Lung (tissue), 12 donors: ENCODE measurements around the gene STK11IP. TPM values are rescaled to one million over a fixed set of nuclear protein-coding genes. Genes with fewer than 3 reads are reported as not detected.
A peak's percentile ranks its signal among the peaks of the same experiment; 100 is the strongest.

Experiments
- ATAC-seq: fragments of 200-7000 bp; cut with Tn5 transposase; one replicate; pipeline ENCODE4 v1.9.1; 2020; ENCODE audit warnings: moderate number of reproducible peaks; ENCODE audit not compliant: insufficient read depth, low FRiP score
- DNase-seq, 3 donors: peaks; one replicate each; pipeline ENCODE4 v3.0.0-alpha.2; 2013 to 2017
- H3K27ac ChIP-seq, 2 donors: one replicate each; pipeline ENCODE4 v1.5.1; 2013; ENCODE audit warnings: mild to moderate bottlenecking in 2 of 2, moderate library complexity in 2 of 2, control low read depth in 1 of 2, inconsistent platforms in 1 of 2, low read depth in 1 of 2, low read length in 1 of 2
- H3K27me3 ChIP-seq, 3 donors: one replicate each; pipeline ENCODE4 v1.5.1; 2013; ENCODE audit warnings: low read length in 2 of 3; ENCODE audit not compliant: control insufficient read depth in 3 of 3, insufficient read depth in 3 of 3
- H3K36me3 ChIP-seq, 4 donors: one replicate each; pipeline ENCODE4 v1.5.1; 2013; ENCODE audit warnings: low read length in 4 of 4, mild to moderate bottlenecking in 1 of 4, moderate library complexity in 1 of 4; ENCODE audit not compliant: control insufficient read depth in 4 of 4, insufficient read depth in 4 of 4
- H3K4me1 ChIP-seq, 5 donors: one replicate each; pipeline ENCODE4 v1.5.1; 2013; ENCODE audit warnings: low read length in 5 of 5, mild to moderate bottlenecking in 2 of 5, moderate library complexity in 1 of 5; ENCODE audit not compliant: control insufficient read depth in 5 of 5, insufficient read depth in 5 of 5
- H3K4me3 ChIP-seq: one replicate; pipeline ENCODE4 v1.5.1; 2013; ENCODE audit warnings: mild to moderate bottlenecking, control low read depth, moderate library complexity
- H3K9ac ChIP-seq, 2 donors: one replicate each; pipeline ENCODE4 v1.5.1; 2013; ENCODE audit warnings: low read length in 2 of 2, control low read depth in 1 of 2; ENCODE audit not compliant: insufficient read depth in 1 of 2
- H3K9me3 ChIP-seq, 4 donors: one replicate each; pipeline ENCODE4 v1.5.1; 2013; ENCODE audit warnings: low read length in 3 of 4, mild to moderate bottlenecking in 1 of 4, moderate library complexity in 1 of 4; ENCODE audit not compliant: control insufficient read depth in 4 of 4, insufficient read depth in 3 of 4
- WGBS, 2 donors: extraction: QIAGEN DNeasy Blood & Tissue Kit; methylation state at CpG; one replicate each; pipeline ENCODE4 v1.1.7; 2013; 5-methylcytosine and 5-hydroxymethylcytosine counted together
- polyA plus RNA-seq, 2 donors: library from polyadenylated mRNA; stranded (reverse); fragments of 200-250 nt; gene quantifications; one replicate each; pipeline ENCODE4 v1.2.1, GENCODE V29; 2013
- total RNA-seq, 2 donors: library from RNA; depleted of rRNA in 1 of 2; stranded (reverse); fragments of >200 nt in 1 of 2; gene quantifications; one replicate each; pipeline ENCODE4 v1.2.1, GENCODE V29; 2014 to 2021
- TF ChIP-seq, protein P1 (sequence below): IDR thresholded peaks from 2 replicates; pipeline ENCODE4 v1.5.1; 2012; ENCODE audit warnings: mild to moderate bottlenecking; ENCODE audit errors: control extremely low read depth, extremely low read depth
- donor health status: control.
- donor health status: control.
- donor health status: Bipolar disorder and iron deficiency.
- donor health status: healthy.
- donor health status: DM: yes; HTN: yes; CAD: no.

Gene STK11IP
- total and polyA plus RNA-seq, 4 donors = 21.5 to 46.0 (median 23.1) TPM

GRCh38 chr2:219574484-219575311 lies 23.0 kb upstream of the STK11IP start:
- Histone ChIP-seq H3K27ac (no peak overlapping the region), H3K9ac (no peak overlapping the region), H3K4me3 (no peak overlapping the region), H3K9me3 (no peaks in the 10 kb centered on the region), H3K27me3 (no peaks in the 10 kb centered on the region), H3K36me3 (peaks cover 0 to 2% (median under 1%) of the 10 kb centered on the region in 4 donors), H3K4me1 (peaks cover 0 to 37% (median 13%) of the 10 kb centered on the region in 5 donors)
- TF ChIP-seq, protein P1, sequence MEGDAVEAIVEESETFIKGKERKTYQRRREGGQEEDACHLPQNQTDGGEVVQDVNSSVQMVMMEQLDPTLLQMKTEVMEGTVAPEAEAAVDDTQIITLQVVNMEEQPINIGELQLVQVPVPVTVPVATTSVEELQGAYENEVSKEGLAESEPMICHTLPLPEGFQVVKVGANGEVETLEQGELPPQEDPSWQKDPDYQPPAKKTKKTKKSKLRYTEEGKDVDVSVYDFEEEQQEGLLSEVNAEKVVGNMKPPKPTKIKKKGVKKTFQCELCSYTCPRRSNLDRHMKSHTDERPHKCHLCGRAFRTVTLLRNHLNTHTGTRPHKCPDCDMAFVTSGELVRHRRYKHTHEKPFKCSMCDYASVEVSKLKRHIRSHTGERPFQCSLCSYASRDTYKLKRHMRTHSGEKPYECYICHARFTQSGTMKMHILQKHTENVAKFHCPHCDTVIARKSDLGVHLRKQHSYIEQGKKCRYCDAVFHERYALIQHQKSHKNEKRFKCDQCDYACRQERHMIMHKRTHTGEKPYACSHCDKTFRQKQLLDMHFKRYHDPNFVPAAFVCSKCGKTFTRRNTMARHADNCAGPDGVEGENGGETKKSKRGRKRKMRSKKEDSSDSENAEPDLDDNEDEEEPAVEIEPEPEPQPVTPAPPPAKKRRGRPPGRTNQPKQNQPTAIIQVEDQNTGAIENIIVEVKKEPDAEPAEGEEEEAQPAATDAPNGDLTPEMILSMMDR = no peak
- WGBS, 2 donors = 82 to 86% methylated on average over 22 of the region's 22 CpGs
- DNase-seq (no peak), ATAC-seq (no peak)

DNA sequence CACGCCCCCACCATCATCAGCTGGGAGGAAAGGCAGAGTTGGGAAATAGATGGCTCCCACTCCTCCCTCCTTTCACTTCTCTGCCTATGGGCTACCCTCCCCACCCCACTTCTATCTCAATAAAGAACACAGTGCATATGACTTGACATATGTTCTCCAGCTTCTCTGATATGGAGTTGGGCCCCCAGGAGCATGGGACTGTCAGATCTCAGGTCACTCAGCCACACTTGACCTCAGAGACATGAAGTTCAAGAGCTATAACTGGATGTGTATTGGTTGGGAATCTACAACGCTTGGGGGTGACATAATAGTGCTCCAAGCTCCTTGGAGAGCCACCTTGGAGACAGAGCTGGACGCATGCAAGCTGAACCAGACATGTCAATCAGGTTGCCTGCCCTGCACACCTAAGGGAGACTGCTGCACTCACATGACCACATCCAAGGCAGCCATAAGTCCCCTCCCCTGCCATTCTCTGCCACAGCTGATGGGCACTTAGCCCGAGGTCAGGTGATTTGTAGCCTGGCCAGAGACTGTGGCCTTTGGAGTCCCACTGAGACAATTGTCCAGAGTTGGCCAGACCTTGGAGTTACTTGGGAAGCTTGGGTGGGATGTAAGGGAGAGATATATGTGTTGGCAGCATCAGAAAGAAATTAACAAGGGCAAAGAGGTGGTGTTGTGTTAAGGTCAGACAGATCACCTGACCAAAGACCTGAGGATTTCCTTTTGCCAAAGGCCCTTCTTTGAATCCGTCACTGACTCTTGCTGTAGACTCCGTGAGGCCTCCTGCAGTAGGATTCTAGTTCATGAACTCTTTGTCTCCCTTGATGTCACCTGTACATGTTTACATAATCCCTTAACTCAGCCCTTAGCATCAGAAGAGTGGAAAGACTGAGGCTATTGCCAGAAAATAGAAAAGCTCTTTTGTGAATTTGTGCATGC lies 21.8 kb upstream of the STK11IP start:
- WGBS, 2 donors = 77 to 87% methylated on average over 6 of the region's 6 CpGs
- ATAC-seq = no peak

GRCh38 chr2:219576505-219577388 lies 20.9 kb upstream of the STK11IP start:
- H3K4me3 ChIP-seq = no peak overlapping the region
- no peak overlapping the region for H3K27ac ChIP-seq
- TF ChIP-seq, protein P1 = no peak
- DNase-seq (peak; percentile 73 to 86 (median 86)), ATAC-seq (no peak)
- H3K4me1 ChIP-seq = peaks cover 0 to 31% (median 8%) of the 10 kb centered on the region in 5 donors
- H3K9me3 ChIP-seq = no peaks in the 10 kb centered on the region
- WGBS, 2 donors = 41 to 56% methylated on average over 15 of the region's 15 CpGs
- no peaks in the 10 kb centered on the region for H3K27me3 ChIP-seq
- no peaks in the 10 kb centered on the region for H3K36me3 ChIP-seq
- H3K9ac ChIP-seq = no peak overlapping the region

More for the DNA sequence above, 21.8 kb upstream of the STK11IP start:
- H3K27ac ChIP-seq = no peak overlapping the region
- no peaks in the 10 kb centered on the region for H3K27me3 ChIP-seq
- H3K4me3 ChIP-seq = no peak overlapping the region
- no peak overlapping the region for H3K9ac ChIP-seq
- H3K4me1 ChIP-seq = peaks cover 0 to 35% (median 9%) of the 10 kb centered on the region in 5 donors
- H3K9me3 ChIP-seq = no peaks in the 10 kb centered on the region
- H3K36me3 ChIP-seq = no peaks in the 10 kb centered on the region
- TF ChIP-seq, protein P1 = no peak
- no peak for DNase-seq
